Measurements from ENCODE around the gene NCK2.

NCK2 gene

DNA sequence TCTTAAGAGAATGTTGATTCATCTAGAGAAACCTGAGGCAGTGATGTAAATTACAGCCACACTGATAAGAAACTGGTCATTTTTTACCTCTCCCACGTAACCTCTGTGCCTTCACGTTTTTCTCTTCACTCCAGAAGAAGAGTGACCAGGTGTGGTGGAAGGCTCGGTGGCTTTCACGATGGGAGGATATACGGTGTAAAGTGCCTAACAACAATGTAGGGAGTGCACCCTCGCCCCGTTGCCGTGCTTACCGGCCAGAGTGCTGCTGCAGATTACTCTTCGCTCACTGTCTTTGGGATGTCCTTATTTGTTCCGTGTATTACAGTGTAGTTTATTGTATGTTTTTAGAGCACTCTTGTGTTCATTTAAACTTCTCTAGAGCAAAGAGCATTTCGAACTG is 46.5 kb downstream of the NCK2 start:
- peaks cover 79% of the 10 kb centered on the region for H3K79me2 ChIP-seq (ENCODE audit: insufficient read depth, low read length)
- H4K20me1 ChIP-seq (ENCODE audit: insufficient read depth, low read length, poor library complexity, severe bottlenecking) = no peaks in the 10 kb centered on the region
- H3K9me3 ChIP-seq (ENCODE audit: insufficient read depth, low read depth, low read length) = no peaks in the 10 kb centered on the region
- H3K4me3 ChIP-seq (ENCODE audit: low read length, poor library complexity, severe bottlenecking) = peak overlapping the region; percentile 45
- peaks cover 86% of the 10 kb centered on the region for H3K4me1 ChIP-seq (ENCODE audit: insufficient read depth, low read length, poor library complexity, severe bottlenecking)
- H3K36me3 ChIP-seq (ENCODE audit: insufficient read depth, low read length) = no peaks in the 10 kb centered on the region
- H3F3A ChIP-seq (ENCODE audit: low read depth) = peaks cover 8% of the 10 kb centered on the region; the same call in 1 of the 2 replicates
- peak overlapping the region; percentile 76 for H3K9ac ChIP-seq (ENCODE audit: low read depth, low read length, poor library complexity, severe bottlenecking)
- H3K4me2 ChIP-seq (ENCODE audit: low read depth, low read length, poor library complexity, severe bottlenecking) = peak overlapping the region; percentile 74
- no peaks in the 10 kb centered on the region for H3K27me3 ChIP-seq (ENCODE audit: insufficient read depth, low read length, poor library complexity, severe bottlenecking)
- TF ChIP-seq, protein P1, sequence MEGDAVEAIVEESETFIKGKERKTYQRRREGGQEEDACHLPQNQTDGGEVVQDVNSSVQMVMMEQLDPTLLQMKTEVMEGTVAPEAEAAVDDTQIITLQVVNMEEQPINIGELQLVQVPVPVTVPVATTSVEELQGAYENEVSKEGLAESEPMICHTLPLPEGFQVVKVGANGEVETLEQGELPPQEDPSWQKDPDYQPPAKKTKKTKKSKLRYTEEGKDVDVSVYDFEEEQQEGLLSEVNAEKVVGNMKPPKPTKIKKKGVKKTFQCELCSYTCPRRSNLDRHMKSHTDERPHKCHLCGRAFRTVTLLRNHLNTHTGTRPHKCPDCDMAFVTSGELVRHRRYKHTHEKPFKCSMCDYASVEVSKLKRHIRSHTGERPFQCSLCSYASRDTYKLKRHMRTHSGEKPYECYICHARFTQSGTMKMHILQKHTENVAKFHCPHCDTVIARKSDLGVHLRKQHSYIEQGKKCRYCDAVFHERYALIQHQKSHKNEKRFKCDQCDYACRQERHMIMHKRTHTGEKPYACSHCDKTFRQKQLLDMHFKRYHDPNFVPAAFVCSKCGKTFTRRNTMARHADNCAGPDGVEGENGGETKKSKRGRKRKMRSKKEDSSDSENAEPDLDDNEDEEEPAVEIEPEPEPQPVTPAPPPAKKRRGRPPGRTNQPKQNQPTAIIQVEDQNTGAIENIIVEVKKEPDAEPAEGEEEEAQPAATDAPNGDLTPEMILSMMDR (conservative IDR thresholded peaks at IDR 0.05; ENCODE audit: low read length) = no peak
- no peak for TF ChIP-seq EZH2phosphoT487 (IDR thresholded peaks at IDR 0.05; ENCODE audit: borderline replicate concordance)
- no peaks in the 10 kb centered on the region for H3K9me2 ChIP-seq (replicated peaks; ENCODE audit: low read depth, low read length)
- H2AFZ ChIP-seq (ENCODE audit: low read length) = no peak overlapping the region

DNA sequence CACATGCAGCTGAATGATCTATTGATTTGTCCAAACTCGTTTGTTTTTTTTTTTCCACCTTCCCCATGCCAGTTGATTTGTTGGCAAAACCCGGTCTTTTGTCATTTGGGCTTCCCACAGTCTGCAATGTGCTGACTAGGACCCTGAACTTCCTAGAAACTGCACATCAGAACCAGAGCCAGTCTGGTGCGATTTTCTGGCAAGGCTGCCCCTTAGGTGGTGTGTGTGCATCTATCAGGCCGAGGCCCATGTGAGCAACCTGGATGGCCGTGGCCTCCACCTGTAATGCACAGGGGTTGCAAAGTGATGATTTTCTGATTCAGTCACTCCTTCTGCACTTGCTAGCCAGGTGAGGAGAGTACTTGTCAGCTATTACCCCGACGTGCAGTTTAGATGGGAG is 47.8 kb downstream of the NCK2 start:
- no peak overlapping the region for H3K4me2 ChIP-seq (ENCODE audit: low read depth, low read length, poor library complexity, severe bottlenecking)
- peaks cover 79% of the 10 kb centered on the region for H3K79me2 ChIP-seq (ENCODE audit: insufficient read depth, low read length)
- H2AFZ ChIP-seq (ENCODE audit: low read length) = no peak overlapping the region
- H3K4me3 ChIP-seq (ENCODE audit: low read length, poor library complexity, severe bottlenecking) = no peak overlapping the region
- no peaks in the 10 kb centered on the region for H3K9me3 ChIP-seq (ENCODE audit: insufficient read depth, low read depth, low read length)
- no peaks in the 10 kb centered on the region for H3K27me3 ChIP-seq (ENCODE audit: insufficient read depth, low read length, poor library complexity, severe bottlenecking)
- no peaks in the 10 kb centered on the region for H3K9me2 ChIP-seq (replicated peaks; ENCODE audit: low read depth, low read length)
- no peak overlapping the region for H3K9ac ChIP-seq (ENCODE audit: low read depth, low read length, poor library complexity, severe bottlenecking)
- TF ChIP-seq, protein P1 (conservative IDR thresholded peaks at IDR 0.05; ENCODE audit: low read length) = no peak
- no peak for TF ChIP-seq EZH2phosphoT487 (IDR thresholded peaks at IDR 0.05; ENCODE audit: borderline replicate concordance)
- H4K20me1 ChIP-seq (ENCODE audit: insufficient read depth, low read length, poor library complexity, severe bottlenecking) = no peaks in the 10 kb centered on the region
- H3K4me1 ChIP-seq (ENCODE audit: insufficient read depth, low read length, poor library complexity, severe bottlenecking) = peaks cover 86% of the 10 kb centered on the region
- H3F3A ChIP-seq (ENCODE audit: low read depth) = peaks cover 16% of the 10 kb centered on the region; the same call in 1 of the 2 replicates
- no peaks in the 10 kb centered on the region for H3K36me3 ChIP-seq (ENCODE audit: insufficient read depth, low read length)

DNA sequence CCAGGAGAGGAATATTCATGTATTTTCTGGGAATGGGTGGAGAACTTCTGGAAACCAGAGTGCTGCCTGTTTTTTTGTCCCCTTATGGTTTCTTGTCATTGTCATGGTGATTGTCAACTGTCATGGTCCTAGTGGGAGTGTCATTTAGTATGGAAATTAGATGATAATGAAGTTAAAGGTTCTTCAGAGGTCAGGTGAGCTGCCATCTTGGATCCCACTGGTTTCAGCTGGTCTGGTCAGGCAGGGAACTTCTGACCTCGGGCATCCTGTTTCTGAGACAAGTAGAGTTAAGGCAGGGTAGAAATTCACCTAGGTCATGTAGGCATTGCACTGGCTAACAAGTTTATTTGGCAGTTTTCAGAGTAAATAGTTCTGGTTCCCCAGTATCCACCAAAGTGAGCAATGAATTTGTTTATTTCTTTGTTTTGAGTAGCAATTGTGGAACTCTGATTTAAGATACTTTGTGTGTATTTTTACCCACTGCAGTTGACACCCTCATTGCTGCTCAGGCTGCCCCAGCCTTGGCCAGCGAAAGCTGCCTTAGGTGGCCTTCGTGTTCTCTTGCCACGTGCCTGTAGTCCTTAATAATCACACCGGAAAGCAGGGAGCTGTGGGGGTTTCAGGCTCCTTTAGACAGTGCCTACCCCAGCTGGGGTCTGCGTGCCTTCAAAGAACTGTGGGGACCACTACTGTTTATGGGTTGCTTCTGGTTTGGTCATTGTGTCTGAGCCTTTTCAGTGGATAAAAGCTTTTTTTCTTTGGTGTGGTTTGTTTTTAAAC is 48.7 kb downstream of the NCK2 start:
- Histone ChIP-seq H3K4me1 (ENCODE audit: insufficient read depth, low read length, poor library complexity, severe bottlenecking) (peaks cover 86% of the 10 kb centered on the region), H3F3A (ENCODE audit: low read depth) (peaks cover 16% of the 10 kb centered on the region; the same call in 1 of the 2 replicates), H3K79me2 (ENCODE audit: insufficient read depth, low read length) (peaks cover 76% of the 10 kb centered on the region), H2AFZ (ENCODE audit: low read length) (no peak overlapping the region), H3K9ac (ENCODE audit: low read depth, low read length, poor library complexity, severe bottlenecking) (no peak overlapping the region), H3K9me3 (ENCODE audit: insufficient read depth, low read depth, low read length) (no peaks in the 10 kb centered on the region), H3K4me2 (ENCODE audit: low read depth, low read length, poor library complexity, severe bottlenecking) (no peak overlapping the region), H3K27me3 (ENCODE audit: insufficient read depth, low read length, poor library complexity, severe bottlenecking) (no peaks in the 10 kb centered on the region), H4K20me1 (ENCODE audit: insufficient read depth, low read length, poor library complexity, severe bottlenecking) (no peaks in the 10 kb centered on the region), H3K4me3 (ENCODE audit: low read length, poor library complexity, severe bottlenecking) (no peak overlapping the region), H3K9me2 (replicated peaks; ENCODE audit: low read depth, low read length) (no peaks in the 10 kb centered on the region), H3K36me3 (ENCODE audit: insufficient read depth, low read length) (no peaks in the 10 kb centered on the region)
- TF ChIP-seq, protein P1 (conservative IDR thresholded peaks at IDR 0.05; ENCODE audit: low read length) = no peak
- TF ChIP-seq EZH2phosphoT487 (IDR thresholded peaks at IDR 0.05; ENCODE audit: borderline replicate concordance) = no peak

All from Loucy (cell line).